Measurements from ENCODE around the gene NDUFA7.
A peak's percentile ranks its signal among the peaks of the same experiment; 100 is the strongest.

NDUFA7 gene

DNA sequence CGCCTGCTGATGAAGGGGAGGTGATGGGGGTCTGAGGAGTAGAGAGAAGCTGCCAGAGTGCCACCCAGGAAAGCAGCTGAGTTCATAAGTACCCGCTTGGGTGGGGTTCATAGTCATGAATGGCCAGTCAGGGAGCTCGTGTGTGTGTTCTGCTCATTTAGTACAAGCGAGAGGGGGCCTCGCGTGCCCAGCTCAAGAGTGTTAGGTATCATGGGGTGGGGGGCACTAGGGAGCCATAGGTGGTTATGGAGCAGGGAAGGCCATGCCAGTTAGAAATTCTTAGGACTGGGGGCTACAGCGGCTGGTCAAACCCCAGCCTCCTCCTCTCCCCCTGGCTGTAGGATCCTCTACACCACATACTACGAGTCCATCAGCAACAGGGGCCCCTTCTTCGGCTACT is 59.8 kb downstream of the NDUFA7 start:
- DNase-seq, result peak; percentile 44
